ENCODE measurements around the gene POMGNT2. TPM values are rescaled to one million over a fixed set of nuclear protein-coding genes. Genes with fewer than 3 reads are reported as not detected.
"Not testable (repeated sequence)": the region's sequence is repeated elsewhere in the genome, so short reads cannot be mapped to it uniquely, and the experiment has no call there.

POMGNT2 gene
- total RNA-seq, 1 experiment from 2014 or later: 14.9 TPM

GRCh38 chr3:43075904-43076661, 29.8 kb downstream of the POMGNT2 start:
- no peak for DNase-seq (ENCODE audit: low read depth)

- no peak for DNase-seq (ENCODE audit: low read depth)
Observed at GRCh38 chr3:43074901-43075689, 30.8 kb downstream of the POMGNT2 start.

GRCh38 chr3:43074482-43074881, 31.4 kb downstream of the POMGNT2 start:
- DNase-seq (ENCODE audit: low read depth): no peak

GRCh38 chr3:43073836-43074220, 32.1 kb downstream of the POMGNT2 start:
- no peak for DNase-seq (ENCODE audit: low read depth)

DNA sequence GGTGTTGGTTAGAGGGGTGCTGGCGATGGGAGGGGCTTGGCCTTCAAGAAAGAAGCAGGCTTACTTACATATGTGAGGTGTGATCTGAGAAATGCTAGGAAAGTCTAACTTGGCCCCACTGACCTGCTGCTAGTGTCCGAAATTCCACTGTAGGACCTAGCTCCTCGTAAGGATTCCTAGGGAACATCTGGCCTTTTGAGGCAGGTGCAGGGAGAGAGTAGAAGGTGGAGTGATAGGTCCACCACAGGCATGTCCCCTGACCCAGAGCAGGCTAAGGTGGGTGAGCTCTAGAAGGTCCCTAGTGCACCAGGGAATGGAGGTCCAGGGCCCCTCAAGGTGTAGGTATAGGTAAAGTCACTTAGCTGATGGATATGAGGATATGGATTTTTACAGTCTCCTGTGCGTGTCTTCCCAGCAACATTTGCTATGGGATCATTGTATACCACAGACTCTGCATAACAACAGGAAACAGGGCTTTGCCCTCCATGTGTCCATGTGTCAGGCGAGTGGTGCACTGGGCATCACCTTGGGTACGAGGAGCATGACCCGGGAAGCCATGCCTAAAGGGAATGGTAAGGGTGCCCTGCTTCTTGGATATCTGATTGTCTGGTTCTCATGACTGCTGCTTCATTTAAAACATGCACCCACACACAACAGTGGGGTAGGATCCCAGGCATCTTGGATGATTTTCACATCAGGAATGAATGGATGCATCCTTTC, 32.6 kb downstream of the POMGNT2 start:
- no peak for DNase-seq (ENCODE audit: low read depth)

GRCh38 chr3:43072361-43072760, 33.5 kb downstream of the POMGNT2 start:
- DNase-seq (ENCODE audit: low read depth): no peak

- DNase-seq (ENCODE audit: low read depth): no peak
Observed at GRCh38 chr3:43071313-43071893, 34.5 kb downstream of the POMGNT2 start.

GRCh38 chr3:43070670-43071069, 35.2 kb downstream of the POMGNT2 start:
- DNase-seq (ENCODE audit: low read depth): not testable (repeated sequence)

GRCh38 chr3:43063114-43063513, 42.8 kb downstream of the POMGNT2 start:
- no peak for DNase-seq (ENCODE audit: low read depth)

- DNase-seq (ENCODE audit: low read depth): peak; percentile 11
Observed at GRCh38 chr3:43062564-43063040, 43.3 kb downstream of the POMGNT2 start.

- no peak for DNase-seq (ENCODE audit: low read depth)
Observed at GRCh38 chr3:43062040-43062563, 43.8 kb downstream of the POMGNT2 start.

GRCh38 chr3:43061101-43061895, 44.6 kb downstream of the POMGNT2 start:
- DNase-seq (ENCODE audit: low read depth): no peak

- DNase-seq (ENCODE audit: low read depth): no peak
Observed at GRCh38 chr3:43059456-43059855, 46.4 kb downstream of the POMGNT2 start.

DNA sequence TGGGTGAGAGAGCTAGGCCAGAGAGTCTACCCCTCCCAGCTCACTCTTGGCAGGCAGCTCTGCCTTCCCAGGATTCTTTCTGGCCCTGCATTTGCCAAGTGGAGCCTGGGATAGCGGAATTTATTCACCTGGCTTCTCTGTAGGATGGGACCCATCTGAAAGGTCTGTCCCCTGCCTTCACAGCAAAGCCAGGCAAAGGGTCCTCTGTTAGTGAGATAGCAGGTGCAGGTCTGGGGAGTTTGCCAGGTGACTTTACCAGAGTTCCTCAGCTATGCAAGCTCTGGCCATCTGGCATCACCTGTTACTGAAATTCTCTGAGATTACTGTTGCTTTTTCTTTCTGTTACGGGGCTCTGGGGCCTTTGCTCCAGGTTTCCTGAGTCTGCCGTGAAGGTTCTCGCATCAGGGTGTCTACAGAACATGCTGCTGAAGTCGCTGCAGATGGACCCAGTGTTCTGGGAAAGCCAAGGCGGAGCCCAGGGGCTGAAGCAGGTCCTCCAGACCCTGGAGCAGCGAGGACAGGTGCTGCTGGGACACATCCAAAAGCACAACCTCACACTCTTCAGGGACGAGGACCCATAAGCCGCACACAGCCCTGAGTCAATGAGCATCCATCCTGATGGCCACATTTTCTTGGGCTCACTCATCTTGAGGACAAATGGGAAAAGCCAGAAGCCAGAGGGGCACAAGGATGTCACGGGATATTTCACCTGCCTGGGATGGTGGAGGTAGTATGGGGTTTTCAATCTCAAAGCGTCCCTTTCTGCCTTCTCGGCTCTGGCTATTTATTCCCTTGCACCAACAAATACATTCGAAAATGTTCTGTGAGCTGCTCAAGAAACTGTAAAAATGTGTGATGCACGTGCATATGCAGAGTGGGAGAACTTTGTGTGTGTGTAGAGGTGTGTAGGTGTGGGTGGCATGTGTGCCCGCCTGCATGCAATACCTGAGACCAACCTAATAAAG, 49.8 kb downstream of the POMGNT2 start:
- no peak for DNase-seq (ENCODE audit: low read depth)

- no peak for DNase-seq (ENCODE audit: low read depth)
Observed at GRCh38 chr3:43055393-43055792, 50.5 kb downstream of the POMGNT2 start.

GRCh38 chr3:43054754-43055153, 51.1 kb downstream of the POMGNT2 start:
- DNase-seq (ENCODE audit: low read depth): no peak

DNA sequence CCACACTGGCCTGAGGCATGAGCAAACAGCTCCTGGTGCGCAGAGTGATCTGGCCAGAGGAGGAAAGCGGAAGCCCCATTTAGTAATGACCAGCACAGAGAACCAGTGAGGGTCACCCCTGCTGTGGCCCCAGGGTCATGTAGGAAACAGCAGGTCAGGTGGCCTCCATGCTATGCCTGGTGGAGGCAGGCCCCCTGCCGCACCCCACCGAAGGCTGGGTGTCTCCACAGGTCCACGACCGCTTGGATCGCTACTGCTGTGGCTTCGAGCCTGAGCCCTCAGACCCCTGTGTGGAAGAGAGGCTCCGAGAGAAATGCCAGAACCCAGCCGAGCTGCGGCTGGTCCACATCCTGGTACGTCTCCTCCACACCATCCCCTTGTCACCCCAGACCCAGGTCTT, 52.6 kb downstream of the POMGNT2 start:
- DNase-seq (ENCODE audit: low read depth): no peak

DNA sequence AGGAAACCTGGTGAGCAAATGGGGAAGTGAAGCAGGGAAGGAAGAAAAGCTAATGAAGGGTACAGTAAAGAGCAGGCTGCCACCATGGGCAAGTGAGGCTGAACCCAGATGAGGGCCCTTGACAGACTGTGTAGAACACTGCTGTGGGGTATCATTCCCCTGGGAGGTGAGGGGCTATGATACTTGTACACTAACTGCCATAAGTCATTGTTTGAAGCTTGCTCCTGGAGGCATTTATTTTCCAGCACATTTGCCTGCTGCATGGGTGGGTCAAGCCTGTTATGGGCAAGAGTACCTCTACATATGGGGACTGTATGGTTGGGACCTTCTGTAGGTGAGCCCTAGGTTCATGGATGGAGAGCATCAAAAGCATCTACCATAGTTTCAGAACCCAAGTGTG, 57.4 kb downstream of the POMGNT2 start:
- DNase-seq (ENCODE audit: low read depth): no peak

- DNase-seq (ENCODE audit: low read depth): no peak
Observed at GRCh38 chr3:43046583-43046982, 59.3 kb downstream of the POMGNT2 start.

GRCh38 chr3:43045079-43045478, 60.8 kb downstream of the POMGNT2 start:
- DNase-seq (ENCODE audit: low read depth): not testable (repeated sequence)
